ENCODE results near the gene PHLDB1.

The PHLDB1 gene

DNA sequence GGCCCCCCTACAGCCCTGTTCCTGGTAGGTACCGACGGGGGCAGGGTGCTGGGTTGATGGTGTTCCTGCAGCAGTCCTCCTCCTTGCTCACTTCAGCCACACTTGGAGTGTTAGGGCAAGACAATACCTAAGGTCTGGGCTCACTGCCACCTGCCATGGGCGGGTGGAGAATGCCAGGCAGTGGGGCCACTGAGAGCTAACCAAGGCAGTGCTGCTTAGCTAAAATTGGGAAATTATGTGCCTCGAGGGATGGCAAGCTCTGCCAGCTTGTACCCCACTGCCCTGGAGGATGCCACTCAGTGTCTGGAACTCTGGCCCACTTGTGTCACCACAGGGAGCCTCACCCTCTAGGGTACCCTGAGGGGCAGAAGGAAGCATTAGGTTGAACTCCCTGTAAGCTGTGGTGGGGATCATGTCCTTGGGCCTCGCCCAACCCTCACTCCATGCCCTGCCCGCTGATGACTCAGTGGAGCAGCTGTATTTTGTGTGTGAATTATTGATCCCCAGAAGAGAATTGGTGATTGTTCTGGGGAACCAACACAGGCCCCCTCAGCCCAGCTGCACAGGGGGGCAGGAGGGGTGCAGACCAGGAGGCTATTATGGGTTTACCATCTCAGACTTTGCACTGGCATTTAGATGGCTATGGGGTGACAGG lies 17.7 kb downstream of the PHLDB1 start:
- H3K4me3 Mint-ChIP-seq, result no peak overlapping the region
- no peak overlapping the region for H3K27ac Mint-ChIP-seq
- H3K4me1 Mint-ChIP-seq, result peaks cover 34% of the 10 kb centered on the region
- peaks cover 15% of the 10 kb centered on the region for H3K36me3 Mint-ChIP-seq (ENCODE audit: low read depth)
- no peak for DNase-seq
- TF ChIP-seq, protein P1, sequence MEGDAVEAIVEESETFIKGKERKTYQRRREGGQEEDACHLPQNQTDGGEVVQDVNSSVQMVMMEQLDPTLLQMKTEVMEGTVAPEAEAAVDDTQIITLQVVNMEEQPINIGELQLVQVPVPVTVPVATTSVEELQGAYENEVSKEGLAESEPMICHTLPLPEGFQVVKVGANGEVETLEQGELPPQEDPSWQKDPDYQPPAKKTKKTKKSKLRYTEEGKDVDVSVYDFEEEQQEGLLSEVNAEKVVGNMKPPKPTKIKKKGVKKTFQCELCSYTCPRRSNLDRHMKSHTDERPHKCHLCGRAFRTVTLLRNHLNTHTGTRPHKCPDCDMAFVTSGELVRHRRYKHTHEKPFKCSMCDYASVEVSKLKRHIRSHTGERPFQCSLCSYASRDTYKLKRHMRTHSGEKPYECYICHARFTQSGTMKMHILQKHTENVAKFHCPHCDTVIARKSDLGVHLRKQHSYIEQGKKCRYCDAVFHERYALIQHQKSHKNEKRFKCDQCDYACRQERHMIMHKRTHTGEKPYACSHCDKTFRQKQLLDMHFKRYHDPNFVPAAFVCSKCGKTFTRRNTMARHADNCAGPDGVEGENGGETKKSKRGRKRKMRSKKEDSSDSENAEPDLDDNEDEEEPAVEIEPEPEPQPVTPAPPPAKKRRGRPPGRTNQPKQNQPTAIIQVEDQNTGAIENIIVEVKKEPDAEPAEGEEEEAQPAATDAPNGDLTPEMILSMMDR (IDR thresholded peaks at IDR 0.05), result no peak
- no peaks in the 10 kb centered on the region for H3K9me3 Mint-ChIP-seq
- H3K27me3 Mint-ChIP-seq (ENCODE audit: low read depth, poor library complexity), result peaks cover 4% of the 10 kb centered on the region

GRCh38 chr11:118625976-118626375 lies 18.6 kb downstream of the PHLDB1 start:
- peaks cover 4% of the 10 kb centered on the region for H3K27me3 Mint-ChIP-seq (ENCODE audit: low read depth, poor library complexity)
- no peak overlapping the region for H3K4me3 Mint-ChIP-seq
- no peaks in the 10 kb centered on the region for H3K9me3 Mint-ChIP-seq
- DNase-seq, result no peak
- no peak overlapping the region for H3K27ac Mint-ChIP-seq
- H3K36me3 Mint-ChIP-seq (ENCODE audit: low read depth), result peaks cover 15% of the 10 kb centered on the region
- TF ChIP-seq, protein P1 (IDR thresholded peaks at IDR 0.05), result no peak
- peaks cover 27% of the 10 kb centered on the region for H3K4me1 Mint-ChIP-seq

DNA sequence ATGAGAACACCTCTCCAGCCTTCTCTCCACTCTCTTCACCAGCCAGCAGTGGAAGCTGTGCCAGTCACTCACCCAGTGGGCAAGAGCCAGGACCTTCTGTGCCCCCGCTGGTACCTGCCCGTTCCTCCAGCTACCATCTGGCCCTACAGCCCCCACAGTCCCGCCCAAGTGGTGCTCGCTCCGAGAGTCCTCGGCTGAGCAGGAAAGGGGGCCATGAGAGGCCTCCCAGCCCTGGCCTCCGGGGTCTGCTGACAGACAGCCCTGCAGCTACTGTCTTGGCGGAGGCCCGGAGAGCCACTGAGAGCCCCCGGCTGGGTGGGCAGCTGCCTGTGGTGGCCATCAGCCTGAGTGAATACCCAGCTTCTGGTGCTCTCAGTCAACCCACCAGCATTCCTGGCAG lies 20.2 kb downstream of the PHLDB1 start:
- H3K27me3 Mint-ChIP-seq (ENCODE audit: low read depth, poor library complexity), result peaks cover 6% of the 10 kb centered on the region
- peaks cover 13% of the 10 kb centered on the region for H3K4me1 Mint-ChIP-seq
- no peak for DNase-seq
- peaks cover 28% of the 10 kb centered on the region for H3K36me3 Mint-ChIP-seq (ENCODE audit: low read depth)
- no peaks in the 10 kb centered on the region for H3K9me3 Mint-ChIP-seq
- H3K4me3 Mint-ChIP-seq, result no peak overlapping the region
- TF ChIP-seq, protein P1 (IDR thresholded peaks at IDR 0.05), result no peak
- H3K27ac Mint-ChIP-seq, result no peak overlapping the region

- no peak for DNase-seq
- H3K36me3 Mint-ChIP-seq (ENCODE audit: low read depth), result peaks cover 33% of the 10 kb centered on the region
- H3K27me3 Mint-ChIP-seq (ENCODE audit: low read depth, poor library complexity), result peaks cover 6% of the 10 kb centered on the region
- no peak overlapping the region for H3K27ac Mint-ChIP-seq
- H3K4me1 Mint-ChIP-seq, result peaks cover 8% of the 10 kb centered on the region
- no peaks in the 10 kb centered on the region for H3K9me3 Mint-ChIP-seq
- H3K4me3 Mint-ChIP-seq, result no peak overlapping the region
- TF ChIP-seq, protein P1 (IDR thresholded peaks at IDR 0.05), result no peak
Measured at GRCh38 chr11:118628031-118628430, 20.6 kb downstream of the PHLDB1 start.

DNA sequence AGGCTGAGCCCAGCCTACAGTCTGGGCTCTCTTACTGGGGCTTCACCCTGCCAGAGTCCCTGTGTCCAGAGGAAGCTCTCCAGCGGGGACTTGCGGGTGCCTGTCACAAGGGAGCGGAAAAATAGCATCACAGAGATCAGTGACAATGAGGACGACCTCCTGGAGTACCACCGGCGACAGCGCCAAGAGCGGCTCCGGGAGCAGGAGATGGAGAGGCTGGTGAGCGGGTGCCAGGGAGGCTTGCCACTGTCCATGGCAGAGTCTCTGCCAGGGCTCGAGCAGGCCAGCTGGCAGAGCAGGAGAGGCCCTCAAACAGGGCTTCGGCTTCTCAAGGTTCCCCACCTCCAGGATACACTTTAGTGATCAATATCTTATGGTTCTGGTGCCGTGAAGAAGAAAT lies 21.0 kb downstream of the PHLDB1 start:
- Mint-ChIP-seq H3K9me3 (no peaks in the 10 kb centered on the region), H3K36me3 (ENCODE audit: low read depth) (peaks cover 35% of the 10 kb centered on the region), H3K27ac (no peak overlapping the region), H3K4me3 (no peak overlapping the region), H3K4me1 (peaks cover 8% of the 10 kb centered on the region), H3K27me3 (ENCODE audit: low read depth, poor library complexity) (peaks cover 6% of the 10 kb centered on the region)
- DNase-seq, result no peak
- TF ChIP-seq, protein P1 (IDR thresholded peaks at IDR 0.05), result no peak

DNA sequence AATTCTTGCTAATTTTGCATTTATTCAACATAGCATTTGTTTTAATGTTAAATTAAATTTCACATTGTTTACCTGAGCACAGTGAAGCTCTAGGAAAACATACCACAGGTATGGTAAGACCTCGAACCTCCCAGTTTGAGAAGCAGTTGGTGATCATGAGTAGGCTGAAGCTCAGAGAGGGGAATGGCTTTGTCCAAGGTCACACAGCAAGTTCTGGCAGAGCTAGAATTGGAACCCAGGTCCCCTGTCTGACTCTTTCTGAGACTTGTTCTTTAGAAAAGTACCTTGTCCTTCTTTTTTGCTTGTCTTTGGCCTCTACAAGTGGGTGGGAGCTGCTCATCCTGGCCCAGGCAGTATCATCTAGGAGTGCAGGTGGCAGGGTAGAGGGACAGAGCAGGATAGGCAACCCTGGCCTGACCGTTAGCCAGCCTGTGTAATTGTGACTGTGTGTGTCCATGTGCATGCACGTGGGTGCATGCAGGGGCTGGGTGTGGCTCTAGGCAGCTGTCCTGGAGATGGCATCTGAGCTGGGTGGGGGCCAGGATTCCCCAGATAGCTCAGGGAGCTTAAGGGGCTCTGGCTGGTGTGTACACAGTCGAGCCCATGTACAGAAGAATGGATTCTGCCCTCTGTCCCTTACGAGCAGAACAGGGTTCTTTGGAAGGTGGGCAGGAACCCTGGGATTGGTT lies 21.6 kb downstream of the PHLDB1 start:
- Mint-ChIP-seq H3K4me1 (peaks cover 10% of the 10 kb centered on the region), H3K27me3 (ENCODE audit: low read depth, poor library complexity) (peaks cover 6% of the 10 kb centered on the region), H3K27ac (no peak overlapping the region), H3K9me3 (no peaks in the 10 kb centered on the region), H3K4me3 (no peak overlapping the region), H3K36me3 (ENCODE audit: low read depth) (peaks cover 31% of the 10 kb centered on the region)
- DNase-seq, result no peak
- TF ChIP-seq, protein P1 (IDR thresholded peaks at IDR 0.05), result no peak

Data from nephron progenitor cell (in vitro differentiated cells).